GM18520 (cell line): ENCODE results near the gene SHISAL1.

Experiments
- ATAC-seq: cut with Tn5 transposase; IDR thresholded peaks from one replicate; pipeline ENCODE4 v1.9.1; 2021; ENCODE audit not compliant: unreplicated experiment

The SHISAL1 gene

DNA sequence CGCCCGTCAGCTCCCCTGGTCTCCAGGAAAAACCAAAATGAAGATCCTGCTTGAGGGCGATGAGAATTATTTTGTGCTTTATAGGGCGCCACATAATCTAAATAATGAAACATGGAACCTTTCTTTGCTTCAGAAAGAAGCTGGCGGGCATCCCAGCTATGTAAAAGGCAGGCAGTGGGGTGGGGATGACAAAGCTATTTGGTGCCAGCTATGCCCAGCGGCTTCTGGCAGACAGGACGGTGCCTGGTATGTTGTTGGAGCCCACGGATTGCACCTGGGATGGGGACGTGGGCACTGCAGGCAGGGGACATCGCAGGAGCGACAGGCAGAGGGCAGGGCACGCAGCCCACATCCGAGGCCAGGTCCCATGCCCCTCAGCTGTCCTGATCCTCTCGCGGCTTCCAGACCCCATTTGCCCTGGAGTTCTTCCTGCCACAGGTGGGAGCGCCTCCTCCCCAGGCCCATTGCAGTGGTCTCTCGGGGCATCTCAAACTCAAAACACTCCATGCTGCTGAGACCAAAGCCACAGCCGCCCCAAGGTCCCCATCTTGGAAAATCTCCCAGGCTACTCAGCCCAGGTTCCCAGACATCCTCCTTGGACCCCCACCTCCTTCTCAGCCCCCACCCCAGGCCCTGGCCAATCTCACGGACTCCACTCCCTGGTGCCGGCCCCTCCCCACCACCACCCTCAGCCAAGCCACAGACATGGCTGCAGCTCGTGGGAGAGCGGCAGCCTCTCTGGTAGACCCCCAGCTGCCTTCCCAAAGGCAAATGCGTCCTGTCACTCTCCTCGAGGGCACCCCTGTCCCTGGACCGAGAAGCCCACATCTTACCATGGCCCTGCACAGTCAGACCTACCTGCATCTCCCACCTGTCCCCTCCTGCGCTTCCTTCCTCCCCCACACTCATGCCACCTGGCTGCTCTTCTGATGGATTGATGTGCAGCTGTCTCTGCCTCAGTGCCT is 45.7 kb downstream of the SHISAL1 start:
- no peak for ATAC-seq

GRCh38 chr22:44263547-44263946 is 49.2 kb downstream of the SHISAL1 start:
- ATAC-seq = no peak

- no peak for ATAC-seq
These were observed 50.7 kb downstream of the SHISAL1 start for GRCh38 chr22:44261861-44262595.

GRCh38 chr22:44261164-44261860 is 51.4 kb downstream of the SHISAL1 start:
- ATAC-seq = no peak

- no peak for ATAC-seq
These were observed 52.3 kb downstream of the SHISAL1 start for GRCh38 chr22:44260216-44261035.

DNA sequence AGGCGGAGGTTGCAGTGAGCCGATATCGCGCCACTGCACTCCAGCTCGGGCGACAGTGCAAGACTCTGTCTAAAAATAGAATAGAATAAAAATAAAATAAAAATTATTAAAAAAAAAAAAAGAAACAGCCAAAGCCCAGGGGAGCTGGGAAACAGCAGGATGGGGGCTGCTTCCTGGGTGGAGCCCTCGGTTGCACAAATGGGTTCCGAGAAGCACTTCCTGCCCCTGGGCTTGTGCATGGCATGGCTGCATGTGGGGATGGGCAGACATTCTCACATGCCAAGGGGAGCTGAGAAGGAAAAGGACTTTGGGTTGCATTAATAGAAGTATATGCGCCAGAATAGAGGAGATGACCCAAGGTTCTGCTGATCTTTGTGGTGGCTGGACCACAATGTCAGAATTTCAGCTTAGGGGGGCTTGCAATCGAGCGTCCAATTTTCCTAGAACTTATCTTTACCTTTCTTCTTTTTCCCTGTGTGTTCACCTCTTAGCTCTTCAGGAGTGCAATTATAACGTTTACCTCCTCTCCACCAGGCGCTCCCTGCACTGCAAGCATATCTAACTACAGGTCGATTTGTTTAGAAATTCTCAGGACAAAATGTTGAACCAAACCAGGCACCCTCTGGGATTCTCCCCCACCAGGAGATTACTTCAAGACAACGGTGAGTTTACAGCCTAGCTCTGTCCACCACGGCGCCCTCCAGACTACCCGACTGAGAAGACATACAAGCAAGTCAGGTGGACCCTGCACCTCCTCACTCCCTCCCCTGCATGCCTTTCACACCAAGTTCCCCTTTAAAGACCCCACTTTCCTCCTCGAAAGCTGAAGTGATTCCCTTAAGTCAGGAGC is 53.2 kb downstream of the SHISAL1 start:
- ATAC-seq = no peak

GRCh38 chr22:44256556-44257485 is 55.9 kb downstream of the SHISAL1 start:
- no peak for ATAC-seq

DNA sequence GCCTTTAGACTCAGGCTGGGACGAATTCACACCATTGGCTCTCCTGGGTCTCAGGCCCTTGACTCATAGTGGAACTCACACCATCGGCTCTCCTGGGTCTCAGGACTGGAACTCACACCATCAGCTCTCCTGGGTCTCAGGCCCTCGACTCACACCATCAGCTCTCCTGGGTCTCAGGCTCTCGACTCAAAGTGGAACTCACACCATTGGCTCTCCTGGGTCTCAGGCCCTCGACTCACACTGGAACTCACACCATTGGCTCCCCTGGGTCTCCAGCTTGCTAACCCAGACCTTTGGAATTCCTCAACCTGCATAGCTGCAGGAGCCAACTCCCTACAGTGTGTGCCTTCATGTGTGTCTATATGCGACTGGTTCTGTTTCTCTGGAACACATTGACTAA is 56.7 kb downstream of the SHISAL1 start:
- ATAC-seq = no peak

DNA sequence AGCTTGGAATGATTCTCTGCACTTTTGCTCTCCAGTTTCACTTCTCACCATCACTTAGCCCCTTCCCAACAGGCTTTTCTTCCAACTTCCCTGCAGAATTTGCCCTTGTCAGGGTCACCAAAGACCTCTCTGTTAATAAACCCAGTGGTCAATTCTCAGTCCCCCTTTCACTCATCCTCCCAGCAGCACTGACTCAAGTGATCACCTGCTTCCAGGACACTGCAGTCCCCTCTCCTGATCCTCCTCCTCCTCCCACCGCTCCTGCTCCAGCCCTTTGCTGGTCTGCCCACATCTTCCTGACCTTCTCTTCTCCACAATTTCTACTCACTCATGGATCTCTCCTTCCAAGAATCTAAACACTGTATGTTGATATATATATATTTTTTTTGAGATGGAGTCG is 57.9 kb downstream of the SHISAL1 start:
- no peak for ATAC-seq

GRCh38 chr22:44249376-44250147 is 63.2 kb downstream of the SHISAL1 start:
- ATAC-seq = no peak

GRCh38 chr22:44248926-44249325 is 63.8 kb downstream of the SHISAL1 start:
- ATAC-seq = no peak

GRCh38 chr22:44247923-44248892 is 64.5 kb downstream of the SHISAL1 start:
- no peak for ATAC-seq

- no peak for ATAC-seq
These were observed 65.4 kb downstream of the SHISAL1 start for GRCh38 chr22:44247346-44247745.

- no peak for ATAC-seq
These were observed 66.0 kb downstream of the SHISAL1 start for GRCh38 chr22:44246615-44247326.

GRCh38 chr22:44245867-44246266 is 66.9 kb downstream of the SHISAL1 start:
- ATAC-seq = no peak

DNA sequence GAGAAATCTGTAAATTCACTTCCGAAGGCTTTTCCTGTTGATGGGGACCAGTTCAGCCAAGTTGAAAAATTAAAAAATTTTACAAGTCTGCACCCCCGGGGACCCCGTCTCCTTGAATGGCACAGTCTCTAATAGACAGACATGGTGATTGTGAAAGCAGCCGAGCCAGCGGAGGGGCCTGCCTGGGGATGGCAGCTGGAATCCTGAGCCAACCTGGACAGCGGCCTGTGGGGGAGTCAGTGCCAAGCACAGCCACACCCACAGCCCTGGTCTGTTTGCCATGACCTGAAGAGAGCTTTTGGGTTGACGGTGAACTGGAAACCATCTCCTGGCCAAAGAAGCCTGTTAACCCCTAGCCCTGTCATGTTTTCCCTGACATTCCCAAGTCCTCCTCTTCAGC is 67.3 kb downstream of the SHISAL1 start:
- ATAC-seq = no peak
